Measurements from ENCODE around the gene BTG2.

DNA sequence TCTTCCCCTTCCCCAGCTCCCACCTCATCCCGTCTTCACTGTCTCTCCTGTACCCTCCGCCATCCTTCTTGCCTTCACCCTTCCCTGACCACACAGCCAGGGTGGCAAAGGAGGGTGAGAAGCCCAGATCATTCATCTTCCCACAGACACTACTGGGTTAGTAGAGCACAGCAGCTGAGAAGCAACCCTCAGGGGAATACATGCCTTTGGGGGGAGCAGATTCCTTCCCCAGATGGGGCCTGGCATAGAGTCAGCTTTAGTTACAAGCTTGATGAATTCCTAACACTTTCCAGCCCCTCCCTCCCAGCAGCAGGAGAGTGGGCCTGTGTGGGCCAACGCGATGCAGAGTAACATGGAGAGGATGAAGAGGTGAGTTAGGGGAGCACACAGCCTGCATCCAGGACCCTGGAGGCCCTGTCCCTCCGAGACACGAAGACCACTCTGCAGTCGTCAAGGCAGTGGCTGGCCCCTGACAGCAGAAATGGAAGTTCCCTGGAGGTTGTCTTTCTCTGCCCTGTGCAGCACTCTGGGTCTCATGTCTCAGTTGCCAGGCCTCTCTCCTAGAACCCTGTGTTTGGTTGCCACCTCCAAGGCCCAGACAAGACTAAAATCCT is 8.8 kb upstream of the BTG2 start:
- TF ChIP-seq, protein P1, sequence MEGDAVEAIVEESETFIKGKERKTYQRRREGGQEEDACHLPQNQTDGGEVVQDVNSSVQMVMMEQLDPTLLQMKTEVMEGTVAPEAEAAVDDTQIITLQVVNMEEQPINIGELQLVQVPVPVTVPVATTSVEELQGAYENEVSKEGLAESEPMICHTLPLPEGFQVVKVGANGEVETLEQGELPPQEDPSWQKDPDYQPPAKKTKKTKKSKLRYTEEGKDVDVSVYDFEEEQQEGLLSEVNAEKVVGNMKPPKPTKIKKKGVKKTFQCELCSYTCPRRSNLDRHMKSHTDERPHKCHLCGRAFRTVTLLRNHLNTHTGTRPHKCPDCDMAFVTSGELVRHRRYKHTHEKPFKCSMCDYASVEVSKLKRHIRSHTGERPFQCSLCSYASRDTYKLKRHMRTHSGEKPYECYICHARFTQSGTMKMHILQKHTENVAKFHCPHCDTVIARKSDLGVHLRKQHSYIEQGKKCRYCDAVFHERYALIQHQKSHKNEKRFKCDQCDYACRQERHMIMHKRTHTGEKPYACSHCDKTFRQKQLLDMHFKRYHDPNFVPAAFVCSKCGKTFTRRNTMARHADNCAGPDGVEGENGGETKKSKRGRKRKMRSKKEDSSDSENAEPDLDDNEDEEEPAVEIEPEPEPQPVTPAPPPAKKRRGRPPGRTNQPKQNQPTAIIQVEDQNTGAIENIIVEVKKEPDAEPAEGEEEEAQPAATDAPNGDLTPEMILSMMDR (conservative IDR thresholded peaks at IDR 0.05; ENCODE audit: low read depth, low read length): no peak
- TF ChIP-seq EZH2phosphoT487 (IDR thresholded peaks at IDR 0.05; ENCODE audit: borderline replicate concordance, low read length): no peak

Measured in PC-3 (cell line).